ENCODE measurements around the gene COPB1. TPM values are rescaled to one million over a fixed set of nuclear protein-coding genes. Genes with fewer than 3 reads are reported as not detected.

COPB1 gene
- polyA plus RNA-seq, 1 donor = 75.5 TPM

DNA sequence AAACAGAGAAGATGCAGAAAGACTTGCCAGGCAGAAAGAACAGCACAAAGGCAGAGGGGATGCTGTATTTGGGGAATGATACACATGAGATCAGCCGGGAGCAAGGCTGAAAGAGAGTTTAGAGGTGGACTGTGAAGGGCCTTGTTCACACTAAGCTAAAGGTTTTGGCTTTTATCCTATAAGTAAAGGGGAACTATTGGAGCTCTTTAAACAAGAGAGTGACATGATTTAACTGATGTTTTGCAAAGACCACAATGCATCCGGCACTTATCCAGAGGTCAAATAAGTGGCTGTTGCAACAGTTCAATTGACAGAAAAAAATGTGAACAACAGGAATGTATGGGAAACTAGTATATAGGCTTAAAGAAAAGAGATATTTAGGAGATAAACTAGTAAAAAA lies 76.0 kb downstream of the COPB1 start:
- DNase-seq = no peak

- no peak for DNase-seq
These were observed 76.8 kb downstream of the COPB1 start for GRCh38 chr11:14422814-14423182.

- DNase-seq = peak; percentile 79
These were observed 77.4 kb downstream of the COPB1 start for GRCh38 chr11:14422052-14422813.

- no peak for DNase-seq
These were observed 79.4 kb downstream of the COPB1 start for GRCh38 chr11:14420223-14420622.

- DNase-seq = no peak
These were observed 80.7 kb downstream of the COPB1 start for GRCh38 chr11:14418801-14419417.

DNA sequence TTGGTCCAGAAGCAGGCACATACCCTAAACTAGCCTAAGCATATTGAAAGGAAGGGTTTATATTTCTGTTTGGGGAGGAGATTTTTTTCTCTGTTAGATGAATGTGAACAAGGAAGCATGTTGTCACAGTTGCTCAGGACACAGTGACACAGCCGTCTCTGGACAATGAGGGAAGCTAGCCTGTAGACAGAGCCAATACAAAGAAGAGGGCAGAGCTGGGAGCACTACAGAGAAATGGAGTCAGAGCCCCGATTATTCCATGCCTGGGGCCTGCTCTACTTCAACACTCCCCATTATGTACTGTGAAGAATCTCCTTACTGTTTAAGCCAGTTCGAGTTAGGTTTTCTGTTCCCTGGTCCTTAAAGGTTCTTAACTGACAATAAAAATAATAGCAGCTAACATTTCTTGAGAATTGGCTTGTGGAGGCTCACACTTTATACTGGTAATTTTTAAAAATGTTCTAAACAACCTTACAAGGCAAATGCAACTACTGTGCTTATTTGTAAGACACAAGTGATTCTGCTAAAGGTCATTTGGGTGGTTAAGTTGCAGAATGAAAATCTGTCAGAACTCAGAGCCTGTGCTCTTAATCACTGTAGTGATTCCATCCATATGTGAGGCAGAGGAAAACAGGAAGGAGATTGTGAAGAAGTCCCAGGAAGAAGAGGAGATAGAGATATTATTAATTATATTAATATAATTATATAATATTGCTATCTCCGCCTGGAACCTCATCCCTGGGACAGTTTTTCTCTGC lies 81.8 kb downstream of the COPB1 start:
- DNase-seq = no peak

- DNase-seq = no peak
These were observed 82.4 kb downstream of the COPB1 start for GRCh38 chr11:14417186-14417585.

- no peak for DNase-seq
These were observed 84.8 kb downstream of the COPB1 start for GRCh38 chr11:14414470-14415461.

- peak; percentile 40 for DNase-seq
These were observed 86.1 kb downstream of the COPB1 start for GRCh38 chr11:14413307-14414069.

DNA sequence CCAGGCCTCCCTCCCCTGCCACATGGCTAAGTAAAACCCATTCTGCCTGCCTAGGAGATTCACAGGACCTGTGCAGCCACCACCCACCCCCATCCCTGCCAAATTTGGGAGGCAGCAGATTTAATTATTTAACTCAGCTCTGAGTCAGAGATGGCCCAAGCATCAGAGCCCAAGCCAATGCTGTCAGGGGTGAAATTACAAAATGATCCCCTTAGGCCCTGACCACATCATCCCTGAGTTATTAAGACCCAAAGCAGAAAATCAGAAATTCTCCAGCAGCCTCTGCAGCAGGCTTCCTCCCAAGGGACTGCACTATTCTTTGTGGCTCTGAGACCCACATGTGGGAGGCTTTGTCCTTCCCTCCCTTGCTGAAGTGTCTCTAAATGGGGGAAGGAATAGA lies 87.8 kb downstream of the COPB1 start:
- DNase-seq = no peak

GRCh38 chr11:14409891-14410290 lies 89.7 kb downstream of the COPB1 start:
- no peak for DNase-seq

- no peak for DNase-seq
These were observed 91.0 kb downstream of the COPB1 start for GRCh38 chr11:14408612-14409011.

Other genes with a start within 250 kb of the COPB1 start
- gene RRAS2, start 140.6 kb downstream of the COPB1 start, polyA plus RNA-seq (ENCODE audit: insufficient read length) = 41.8 TPM
- 101 TPM for gene PSMA1, start 20.6 kb upstream of the COPB1 start, polyA plus RNA-seq (ENCODE audit: insufficient read length)
- 1.6 TPM for gene PDE3B, start 144.0 kb upstream of the COPB1 start, polyA plus RNA-seq (ENCODE audit: insufficient read length)

Measured in hindlimb muscle (tissue), 1 donor.